ENCODE measurements around the gene HIGD1A.

DNA sequence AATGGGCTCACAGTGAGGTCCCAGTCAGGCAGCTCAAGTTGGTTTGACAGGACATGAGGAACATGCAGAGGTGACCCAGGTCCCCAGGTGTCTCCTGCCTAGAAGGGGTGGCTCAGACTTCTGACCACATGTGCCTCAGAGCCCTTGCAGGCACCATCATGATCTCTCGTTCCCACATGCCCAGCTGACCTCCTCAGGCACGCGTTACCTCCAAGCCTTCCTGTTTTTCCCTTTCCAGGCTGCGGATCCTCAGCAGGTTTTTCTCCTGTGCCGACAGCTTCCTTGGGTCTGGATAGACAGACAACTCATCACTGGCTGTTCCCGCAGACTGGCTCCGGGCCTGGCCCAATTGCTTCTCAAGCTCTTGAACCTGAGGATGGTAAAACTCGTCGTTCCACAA lies 61.6 kb downstream of the HIGD1A start:
- TF ChIP-seq, protein P1, sequence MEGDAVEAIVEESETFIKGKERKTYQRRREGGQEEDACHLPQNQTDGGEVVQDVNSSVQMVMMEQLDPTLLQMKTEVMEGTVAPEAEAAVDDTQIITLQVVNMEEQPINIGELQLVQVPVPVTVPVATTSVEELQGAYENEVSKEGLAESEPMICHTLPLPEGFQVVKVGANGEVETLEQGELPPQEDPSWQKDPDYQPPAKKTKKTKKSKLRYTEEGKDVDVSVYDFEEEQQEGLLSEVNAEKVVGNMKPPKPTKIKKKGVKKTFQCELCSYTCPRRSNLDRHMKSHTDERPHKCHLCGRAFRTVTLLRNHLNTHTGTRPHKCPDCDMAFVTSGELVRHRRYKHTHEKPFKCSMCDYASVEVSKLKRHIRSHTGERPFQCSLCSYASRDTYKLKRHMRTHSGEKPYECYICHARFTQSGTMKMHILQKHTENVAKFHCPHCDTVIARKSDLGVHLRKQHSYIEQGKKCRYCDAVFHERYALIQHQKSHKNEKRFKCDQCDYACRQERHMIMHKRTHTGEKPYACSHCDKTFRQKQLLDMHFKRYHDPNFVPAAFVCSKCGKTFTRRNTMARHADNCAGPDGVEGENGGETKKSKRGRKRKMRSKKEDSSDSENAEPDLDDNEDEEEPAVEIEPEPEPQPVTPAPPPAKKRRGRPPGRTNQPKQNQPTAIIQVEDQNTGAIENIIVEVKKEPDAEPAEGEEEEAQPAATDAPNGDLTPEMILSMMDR (IDR thresholded peaks at IDR 0.05; ENCODE audit: insufficient read depth, low read length, poor library complexity, severe bottlenecking), result no peak
- TF ChIP-seq EZH2phosphoT487 (conservative IDR thresholded peaks at IDR 0.05; ENCODE audit: low read length), result no peak
